Brain pericyte (primary cell): ENCODE measurements around the gene CINP.
"Not testable (repeated sequence)": the region's sequence is repeated elsewhere in the genome, so short reads cannot be mapped to it uniquely, and the experiment has no call there.

Source experiments
- DNase-seq: peaks from one replicate; pipeline ENCODE4 v3.0.0-alpha.2; 2012; ENCODE audit warnings: low read depth, low spot score

The CINP gene

DNA sequence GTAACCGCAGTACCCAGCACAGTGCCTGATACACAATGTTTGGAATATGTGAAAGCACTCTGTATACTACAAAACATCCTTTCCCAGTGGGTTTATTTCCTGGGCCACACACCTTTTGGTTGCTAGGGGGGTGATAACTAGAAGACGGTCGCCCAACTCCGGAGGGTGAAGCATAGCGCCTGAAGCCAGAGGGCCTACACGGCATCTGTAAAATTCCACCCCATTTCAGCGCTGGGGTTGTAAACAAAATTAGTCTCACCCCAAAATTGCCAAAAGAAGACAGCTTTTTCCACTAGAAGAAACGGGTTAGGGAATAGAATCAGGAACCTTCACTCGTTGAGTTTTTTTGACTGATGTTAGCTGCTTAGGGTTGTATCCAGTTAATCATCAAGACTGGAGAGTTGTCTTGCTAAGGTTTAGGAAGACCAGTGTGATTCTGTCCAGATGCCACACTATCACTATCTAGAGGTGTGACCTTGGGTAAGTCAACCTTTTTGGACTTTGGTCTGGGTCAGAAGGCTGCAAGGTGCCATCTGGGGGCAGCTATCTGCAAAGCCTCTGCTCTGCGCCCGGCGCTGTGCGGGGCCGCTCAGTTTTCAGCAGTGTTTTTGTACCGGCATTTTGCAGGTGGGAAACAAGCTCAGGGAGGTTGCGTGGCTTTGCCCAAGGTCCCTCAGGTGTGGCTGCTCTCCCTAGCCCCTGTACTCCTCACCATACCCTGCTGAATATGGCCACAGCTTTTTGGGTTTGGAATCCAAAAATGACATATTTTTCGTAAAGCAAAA, 41.8 kb downstream of the CINP start:
- DNase-seq = no peak

DNA sequence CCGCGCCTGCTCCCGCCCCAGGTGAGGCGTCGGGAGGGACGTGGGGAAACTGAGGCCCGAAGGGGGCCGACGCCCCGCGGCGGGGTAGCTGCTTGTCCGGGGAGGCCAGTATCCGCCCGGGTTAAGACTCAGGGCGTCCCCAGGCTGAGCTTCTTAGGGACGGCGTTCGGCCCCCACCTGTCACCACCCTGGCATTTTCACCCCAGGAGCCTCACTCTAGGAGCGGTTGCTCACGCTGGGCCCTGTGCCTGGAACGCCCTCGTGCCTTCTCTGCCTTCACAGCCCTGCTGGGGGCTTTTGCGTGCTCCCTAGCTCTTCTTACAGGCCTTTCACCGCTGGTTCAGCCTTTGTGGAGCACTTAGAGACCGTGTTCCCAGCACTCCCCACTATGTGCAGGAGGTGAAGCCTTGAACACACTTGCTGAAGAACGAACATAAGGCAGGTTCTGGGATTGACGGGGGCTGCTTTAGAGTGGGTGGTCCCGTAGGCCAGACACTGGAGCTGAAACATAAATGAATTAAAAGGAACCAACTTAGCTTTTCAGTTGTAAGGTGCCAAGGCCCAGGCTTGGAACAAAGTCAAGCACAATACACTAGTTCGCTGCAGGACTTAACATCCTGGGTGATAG, 42.5 kb downstream of the CINP start:
- DNase-seq = no peak

DNA sequence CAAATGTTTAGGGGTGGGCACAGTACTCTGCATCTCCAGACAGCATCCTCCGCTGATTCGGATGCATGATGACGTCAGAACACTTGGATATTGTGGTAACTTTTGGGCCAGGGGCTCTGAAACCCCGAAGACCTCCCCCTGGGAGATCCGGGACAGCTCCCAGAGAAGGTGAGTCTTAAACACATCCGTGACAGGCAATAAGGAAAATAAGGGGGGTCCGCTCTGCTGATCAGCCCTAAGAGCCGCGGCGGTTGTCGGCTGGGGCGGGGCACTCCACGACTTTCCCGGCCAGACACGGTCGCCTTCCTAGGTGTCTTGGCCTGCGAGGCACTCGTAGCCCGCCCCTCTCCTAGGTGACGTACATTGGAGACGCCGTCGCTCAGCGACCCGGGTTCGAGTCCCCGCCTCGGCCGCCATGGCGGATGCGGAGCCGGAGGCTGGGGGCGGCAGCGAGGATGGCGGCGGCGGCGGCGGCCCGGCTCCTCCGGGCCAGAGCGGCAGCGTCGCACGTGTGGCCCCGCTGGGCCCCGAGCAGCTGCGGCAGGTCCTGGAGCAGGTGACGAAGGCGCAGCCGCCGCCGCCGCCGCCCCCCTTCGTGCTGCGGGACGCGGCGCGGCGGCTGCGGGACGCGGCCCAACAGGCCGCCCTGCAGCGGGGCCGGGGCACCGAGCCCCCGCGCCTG, 43.2 kb downstream of the CINP start, which contains the start of gene ZNF839:
TSS of gene ZNF839 (plus strand) at position 396 of the 682 bp plus-strand sequence. CDS start at position 416, 20 bp downstream.
- DNase-seq = peak; percentile 44

DNA sequence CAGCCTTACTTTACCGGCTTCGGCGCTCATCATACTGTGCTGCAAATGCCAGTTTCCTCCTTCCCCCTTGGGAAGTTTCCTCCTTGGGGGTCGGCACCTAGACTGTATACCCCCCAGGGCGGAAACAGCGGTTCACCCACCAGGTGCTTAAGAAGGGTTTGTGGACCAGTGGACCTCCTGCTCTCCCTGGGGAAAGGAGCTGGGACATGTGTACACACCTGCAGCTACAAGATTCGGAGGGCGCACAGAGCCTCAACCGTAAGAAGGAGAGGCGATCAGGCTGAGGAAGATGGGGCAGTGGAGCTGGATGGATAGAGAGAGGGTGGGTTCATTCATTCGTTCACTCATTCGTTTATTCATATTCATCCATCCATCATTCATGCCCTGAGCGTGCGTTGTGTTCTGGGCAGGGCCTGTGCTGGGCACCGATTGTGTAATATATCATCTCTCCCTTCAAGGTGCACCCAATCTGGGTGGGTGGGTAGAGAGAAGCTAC, 43.9 kb downstream of the CINP start:
- DNase-seq = no peak

DNA sequence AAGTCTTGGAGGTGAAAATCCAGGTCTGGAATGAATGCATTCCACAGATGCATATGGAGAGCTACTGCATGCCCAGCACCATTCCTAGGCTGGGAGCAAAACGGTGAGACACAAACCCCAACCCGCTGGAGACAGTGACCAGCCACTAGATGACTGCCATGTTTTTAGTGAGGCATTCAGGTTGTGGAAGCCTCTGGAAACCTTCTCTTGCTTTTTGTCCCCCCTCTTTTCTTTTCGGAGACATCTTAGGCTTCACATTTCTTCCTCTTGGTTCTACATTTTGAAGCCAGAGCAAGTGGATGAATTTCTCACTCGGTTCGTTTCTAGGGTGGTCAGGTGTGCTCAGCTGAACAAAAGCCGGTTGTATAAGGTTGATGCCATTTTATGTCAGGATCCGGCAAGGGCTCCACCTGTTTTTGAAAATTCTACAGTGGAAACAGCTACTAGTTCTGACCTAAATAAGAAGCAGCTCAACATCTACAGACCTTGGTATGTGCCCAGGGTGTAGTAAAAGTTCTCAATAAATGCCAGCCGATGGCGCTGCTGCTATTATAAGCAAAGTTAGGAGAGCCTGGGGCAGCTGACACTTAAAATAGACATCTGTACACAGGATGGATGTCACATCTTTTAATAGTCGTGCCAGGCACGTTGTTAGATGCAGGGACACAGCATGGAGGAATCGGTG, 45.0 kb downstream of the CINP start:
- DNase-seq = no peak

DNA sequence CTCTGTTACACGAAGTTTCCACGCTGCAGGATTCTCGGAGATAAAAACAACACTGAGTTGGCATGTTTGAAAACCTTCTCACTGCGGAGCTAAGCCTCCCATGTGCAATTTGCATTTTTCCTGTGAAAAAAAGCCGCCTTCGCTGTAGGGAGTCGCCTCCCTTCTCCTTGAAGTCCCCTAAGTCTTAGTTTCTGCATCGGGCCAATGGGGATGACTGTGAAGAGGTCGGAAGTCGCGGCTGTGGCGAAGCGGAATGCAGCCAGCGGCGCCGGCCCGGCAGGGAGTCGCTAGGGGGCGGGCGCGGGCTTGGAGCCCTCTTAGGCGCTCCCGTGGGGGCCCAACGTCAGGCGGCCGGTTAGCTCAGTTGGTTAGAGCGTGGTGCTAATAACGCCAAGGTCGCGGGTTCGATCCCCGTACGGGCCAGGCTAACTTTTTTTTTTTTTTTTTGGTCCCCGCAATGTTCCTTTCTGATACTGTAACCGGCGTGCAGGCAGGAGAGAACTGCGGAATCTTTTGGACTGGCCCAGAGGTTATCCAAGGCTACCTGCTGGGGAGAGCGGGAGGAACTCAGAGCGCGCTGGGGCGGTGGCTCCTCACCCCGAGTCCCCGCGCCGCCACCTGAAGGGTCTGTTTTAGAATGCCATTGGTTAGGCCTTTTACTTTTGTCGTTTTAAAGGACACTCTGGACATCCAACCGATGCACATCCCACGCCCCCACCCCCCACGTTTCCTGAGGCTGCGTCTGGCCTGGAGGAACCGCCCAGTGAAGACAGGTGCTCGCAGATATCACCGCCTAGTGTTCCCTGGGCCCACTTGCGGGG, 45.7 kb downstream of the CINP start:
- peak; percentile 90 for DNase-seq

DNA sequence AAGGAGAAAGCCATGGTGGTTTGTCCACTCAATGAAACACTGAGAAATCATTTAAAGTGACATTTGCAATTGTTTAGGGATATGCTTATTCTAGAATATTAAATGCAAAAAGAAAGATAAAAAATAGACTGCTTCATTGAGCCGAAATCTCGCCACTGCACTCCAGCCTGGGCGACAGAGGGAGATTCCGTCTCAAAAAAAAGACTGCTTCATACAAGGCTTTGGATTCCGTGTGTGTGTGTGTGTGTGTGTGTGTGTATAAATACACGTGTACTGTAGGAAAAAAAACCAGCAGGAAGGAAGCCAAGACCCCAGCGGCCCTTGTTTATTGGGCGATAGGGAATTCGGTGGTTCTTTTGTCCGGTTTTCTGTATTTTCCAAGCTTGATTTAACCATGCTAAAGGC, 46.4 kb downstream of the CINP start:
- no peak for DNase-seq

DNA sequence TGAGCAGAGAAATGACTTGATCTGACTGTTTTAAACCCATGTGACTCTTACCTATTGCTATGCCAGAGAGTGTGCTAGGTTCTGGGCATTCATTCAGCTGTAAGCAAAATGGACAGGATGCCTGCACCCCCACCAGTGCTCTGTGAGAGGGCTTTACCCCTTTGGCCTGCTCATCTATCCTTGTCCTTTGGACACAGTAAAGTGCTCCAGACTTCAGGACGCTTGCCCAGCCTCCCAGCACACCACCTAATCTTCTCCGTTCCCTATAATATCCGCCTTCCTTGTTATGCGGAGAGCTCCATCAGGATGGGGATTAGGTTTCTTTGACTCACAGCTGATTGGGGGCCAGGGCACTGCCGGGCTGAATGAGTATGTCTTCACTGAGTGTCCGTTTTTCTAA, 47.6 kb downstream of the CINP start:
- DNase-seq = no peak

DNA sequence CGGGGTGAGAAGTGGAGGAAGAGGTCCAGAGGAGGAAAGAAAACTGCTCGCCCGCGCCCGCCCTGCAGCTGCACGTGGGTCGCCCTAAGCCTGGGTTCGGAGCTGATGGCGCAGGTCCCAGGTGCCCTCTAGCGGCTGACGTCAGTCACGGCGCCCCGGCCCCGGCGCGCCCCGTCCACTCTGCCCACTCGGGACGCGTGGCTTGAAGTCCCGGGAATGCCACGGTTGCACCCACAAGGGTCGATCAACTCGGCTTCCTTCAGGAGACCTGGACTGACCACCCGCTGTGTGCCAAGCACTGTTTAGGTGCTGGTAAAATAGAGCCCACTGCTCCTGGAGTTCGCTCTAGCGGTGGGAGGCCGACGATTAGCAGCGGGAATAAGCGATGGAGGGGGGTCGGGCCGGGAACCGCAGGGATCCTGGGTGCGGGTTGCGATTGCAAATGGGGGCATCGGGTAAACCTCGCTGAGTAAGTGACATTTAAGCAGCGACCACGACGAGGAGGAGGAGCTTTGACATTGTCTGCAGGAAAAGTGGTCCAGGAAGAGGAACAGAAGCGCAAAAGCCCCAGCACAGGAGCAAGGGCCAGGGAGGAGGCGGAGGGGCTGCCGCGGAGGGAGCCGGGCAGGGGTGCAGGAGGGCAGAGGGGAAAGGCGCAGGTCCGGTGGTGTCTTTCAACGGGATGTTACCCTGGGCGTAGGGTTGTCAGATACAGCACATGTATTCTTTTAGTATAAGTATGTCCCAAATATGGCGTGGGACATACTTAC, 48.3 kb downstream of the CINP start:
- no peak for DNase-seq

DNA sequence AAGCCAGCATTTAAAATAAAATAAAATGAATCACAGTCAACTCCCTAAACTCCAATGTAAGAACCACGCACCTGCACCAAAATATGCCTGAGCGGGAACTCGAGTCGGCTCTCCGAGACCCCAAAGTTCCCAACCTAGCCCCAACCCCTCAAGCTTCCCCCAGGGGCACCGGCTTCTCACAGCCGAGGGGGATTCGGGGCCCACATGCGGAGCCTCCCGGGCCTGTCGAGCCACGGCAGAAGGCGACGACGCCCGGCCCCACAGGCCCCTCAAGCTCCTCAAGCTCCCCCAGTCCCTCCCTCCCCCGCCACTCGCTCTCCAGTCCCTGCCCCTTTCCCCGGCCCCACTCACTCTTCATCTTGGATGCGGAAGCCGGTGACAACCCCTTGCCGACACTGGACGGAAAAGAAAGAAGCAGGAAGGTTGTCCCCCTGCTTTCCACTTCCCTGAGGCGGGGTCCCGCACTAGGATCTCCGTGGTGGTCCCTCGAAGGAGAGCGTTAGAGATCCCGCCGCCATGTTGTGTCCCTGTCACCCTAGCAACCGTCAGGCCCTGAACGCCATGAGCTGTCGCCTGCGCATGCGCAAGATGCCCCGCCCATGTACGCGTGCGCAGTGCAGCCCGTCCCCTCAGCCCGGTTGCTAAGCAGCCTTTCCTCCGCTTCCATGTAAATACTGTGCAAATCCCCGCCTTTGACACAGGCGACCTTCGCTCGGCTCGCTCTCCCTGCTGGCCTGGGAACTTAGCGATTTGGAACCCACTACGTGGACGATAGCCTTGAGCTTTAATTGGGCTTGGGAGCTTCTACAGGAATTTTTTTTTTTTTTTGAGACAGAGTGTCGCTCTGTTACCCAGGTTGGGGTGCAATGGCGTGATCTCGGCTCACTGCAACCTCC, 57.8 kb downstream of the CINP start, which contains the start of gene MOK:
TSS of gene MOK (minus strand) at position 554 of the 896 bp plus-strand sequence. CDS start at position 358, 196 bp downstream.
- peak; percentile 94 for DNase-seq

DNA sequence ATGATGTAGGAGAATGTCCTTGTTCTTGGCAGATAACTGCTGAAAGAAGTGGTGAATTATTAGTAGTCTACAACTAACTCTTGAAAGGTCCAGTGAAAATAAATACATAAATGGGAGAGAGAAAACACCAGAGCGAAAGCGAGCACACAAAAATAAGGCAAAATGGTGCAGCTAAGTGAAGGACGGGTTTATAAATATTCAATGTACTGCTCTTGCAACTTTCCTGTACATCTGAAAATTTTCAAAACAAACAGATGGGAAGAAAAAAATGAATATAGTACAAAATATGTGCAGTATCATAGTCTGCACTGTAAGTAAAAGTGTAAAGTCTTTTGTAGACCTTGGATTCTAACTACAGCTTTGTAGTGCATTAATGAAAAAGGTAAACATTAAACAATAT, 59.0 kb downstream of the CINP start:
- DNase-seq = no peak

DNA sequence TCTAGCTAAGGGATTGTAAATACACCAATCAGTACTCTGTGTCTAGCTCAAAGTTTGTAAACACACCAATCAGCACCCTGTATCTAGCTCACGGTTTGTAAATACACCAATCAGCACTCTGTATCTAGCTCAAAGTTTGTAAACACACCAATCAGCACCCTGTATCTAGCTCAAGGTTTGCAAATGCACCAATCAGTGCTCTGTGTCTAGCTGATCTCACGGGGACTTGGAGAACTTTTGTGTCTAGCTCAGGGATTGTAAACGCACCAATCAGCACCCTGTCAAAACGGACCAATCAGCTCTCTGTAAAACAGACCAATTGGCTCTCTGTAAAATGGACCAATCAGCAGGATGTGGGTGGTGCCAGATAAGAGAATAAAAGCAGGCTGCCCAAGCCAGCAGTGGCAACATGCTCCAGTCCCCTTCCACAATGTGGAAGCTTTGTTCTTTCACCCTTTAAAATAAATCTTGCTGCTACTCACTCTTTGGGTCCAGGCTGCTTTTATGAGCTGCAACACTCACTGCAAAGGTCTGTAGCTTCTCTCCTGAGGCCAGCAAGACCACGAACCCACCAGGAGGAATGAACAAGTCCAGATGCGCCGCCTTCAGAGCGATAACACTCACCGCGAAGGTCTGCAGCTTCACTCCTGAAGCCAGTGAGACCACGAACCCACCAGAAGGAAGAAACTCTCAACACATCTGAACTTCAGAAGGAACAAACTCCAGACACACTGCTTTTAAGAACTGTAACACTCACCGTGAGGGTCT, 64.2 kb downstream of the CINP start:
- not testable (repeated sequence) for DNase-seq
